HG03097 (cell line): Measurements from ENCODE around the gene RGL1.

Experiments
- ATAC-seq: cut with Tn5 transposase; IDR thresholded peaks from one replicate; pipeline ENCODE4 v1.9.1; 2021; ENCODE audit not compliant: unreplicated experiment, low FRiP score

RGL1 gene

GRCh38 chr1:183817576-183818288 is 12.8 kb downstream of the RGL1 start:
- no peak for ATAC-seq

DNA sequence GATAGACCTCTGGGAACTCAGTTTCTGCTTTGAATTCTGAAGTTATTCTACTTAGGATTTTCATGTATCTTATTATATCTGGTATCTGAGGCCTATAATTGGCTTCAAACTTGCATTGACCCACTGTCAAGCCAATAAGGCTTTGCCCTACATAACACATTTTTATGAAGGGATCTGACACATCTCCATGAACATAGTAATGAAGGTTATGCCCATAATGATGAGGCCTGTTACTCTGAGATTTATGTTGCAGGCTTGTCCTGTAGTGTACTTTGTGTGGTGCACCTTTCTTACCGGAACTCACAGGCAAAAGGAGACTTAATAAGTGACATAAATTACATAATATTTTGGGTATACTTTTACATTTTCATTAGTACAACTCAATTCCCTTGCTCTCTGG is 14.1 kb downstream of the RGL1 start:
- ATAC-seq = no peak

DNA sequence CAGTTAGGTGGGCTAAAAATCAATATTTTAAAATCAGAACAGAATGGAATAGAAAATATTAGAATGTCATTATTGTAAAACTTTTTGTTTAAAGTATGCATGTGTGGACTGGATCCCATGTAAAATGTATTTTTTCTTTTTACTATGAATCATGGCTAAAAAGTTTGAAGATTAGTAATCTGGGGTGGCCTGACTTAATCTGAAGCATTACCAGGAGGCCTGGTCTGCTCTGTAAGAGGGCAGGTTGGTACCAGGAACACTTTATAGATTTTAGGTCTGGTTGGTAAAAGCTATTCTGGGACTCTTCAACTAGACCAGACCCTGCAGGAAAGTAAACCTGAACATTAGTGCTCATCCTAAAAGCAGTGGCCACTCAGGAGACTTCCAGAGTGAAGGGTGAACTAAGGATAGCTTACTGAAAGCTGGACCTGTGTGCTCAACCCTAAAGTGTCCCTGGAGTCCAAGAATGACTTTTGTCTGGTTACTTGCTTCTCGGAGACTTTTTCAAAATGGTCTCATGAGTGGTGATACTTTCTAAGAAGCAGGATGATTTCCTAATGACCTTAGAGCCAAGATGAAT is 16.5 kb downstream of the RGL1 start:
- ATAC-seq = no peak

DNA sequence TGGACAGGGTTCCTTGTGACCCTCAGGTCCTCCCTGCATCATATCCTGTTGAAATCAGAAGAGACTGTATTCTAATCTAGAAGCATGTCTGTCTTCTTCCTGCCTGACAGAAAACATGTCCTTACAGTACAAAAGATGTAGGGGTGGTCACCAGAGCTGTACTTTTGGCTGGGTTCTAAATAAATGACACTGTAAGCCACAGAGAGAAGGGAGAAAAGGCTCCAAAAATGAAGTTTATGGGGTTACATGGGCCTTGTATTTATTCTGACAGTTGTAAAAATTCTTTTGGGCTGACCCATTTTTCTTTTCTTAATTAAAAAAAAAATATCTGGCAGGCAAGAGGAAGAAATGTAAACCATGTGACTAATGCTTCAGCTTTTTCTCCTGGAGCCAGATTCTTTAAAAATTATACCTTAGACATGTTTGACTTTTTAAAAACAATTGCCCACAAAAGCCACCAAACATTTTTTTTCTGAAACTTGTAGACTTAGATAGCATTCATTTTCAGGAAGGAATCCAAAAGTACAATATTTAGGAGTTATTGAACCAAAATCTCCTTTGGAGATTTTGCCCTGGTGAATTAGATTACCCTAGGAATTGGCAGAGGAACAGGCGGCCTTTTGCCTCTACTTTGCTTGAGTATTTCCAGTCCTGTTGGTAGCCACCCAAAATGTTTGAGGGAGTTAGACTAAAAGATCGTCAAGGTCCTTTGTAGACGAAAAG is 17.1 kb downstream of the RGL1 start:
- ATAC-seq = no peak

DNA sequence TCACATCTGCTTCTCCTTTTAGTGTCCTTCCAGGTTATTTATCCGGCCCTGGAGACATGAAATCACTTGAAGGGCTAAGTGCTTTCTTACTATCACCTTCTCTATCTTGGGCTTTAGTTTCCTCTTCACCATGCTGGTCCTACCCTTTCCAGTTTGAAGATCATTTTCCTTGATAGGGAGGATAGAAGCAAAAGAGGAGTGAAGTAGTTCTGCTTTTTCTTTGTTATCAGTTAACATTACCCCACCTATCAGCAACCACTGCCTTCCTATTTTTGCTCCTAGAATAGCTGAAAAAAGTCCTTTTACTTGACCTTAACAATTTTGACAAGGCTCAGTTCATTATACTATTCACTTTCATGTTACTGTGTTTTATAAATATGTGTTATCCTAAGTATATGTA is 19.4 kb downstream of the RGL1 start:
- no peak for ATAC-seq

DNA sequence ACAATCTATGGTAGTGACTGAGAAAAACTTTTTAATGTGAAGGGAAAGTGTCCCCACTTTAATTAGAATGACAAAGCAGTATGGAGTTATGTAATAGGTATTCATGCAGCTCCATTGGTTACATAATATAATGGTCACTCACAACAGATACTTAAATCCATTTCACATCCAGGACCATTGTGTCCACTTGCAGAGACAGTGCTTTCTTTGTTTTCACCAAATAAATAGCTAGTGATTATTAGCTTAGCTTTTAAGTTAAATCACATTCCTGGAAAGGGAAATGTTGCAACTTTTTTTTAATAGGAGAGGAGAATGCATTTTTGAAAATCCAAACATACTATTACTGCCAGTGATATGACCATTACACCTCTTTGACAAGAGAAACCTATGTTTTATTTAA is 22.9 kb downstream of the RGL1 start:
- no peak for ATAC-seq

DNA sequence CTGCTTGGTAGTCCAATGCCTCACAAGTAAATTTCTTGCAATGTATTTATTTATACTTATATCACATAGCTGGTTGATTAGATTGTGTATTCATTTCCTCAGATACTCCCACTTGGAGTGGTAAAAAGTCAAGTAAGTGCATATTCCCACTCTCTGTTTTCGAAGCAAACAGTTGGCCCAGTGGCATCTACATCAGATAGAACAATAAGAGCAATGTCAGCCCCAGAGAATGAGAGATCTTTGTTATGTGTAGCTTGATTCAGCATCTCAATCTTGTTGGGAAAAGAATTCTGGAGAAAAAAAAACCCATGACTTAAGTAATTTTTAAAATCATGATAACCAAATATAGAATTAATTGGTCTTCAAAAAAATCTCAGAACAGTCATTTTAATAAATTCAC is 25.5 kb downstream of the RGL1 start:
- no peak for ATAC-seq

DNA sequence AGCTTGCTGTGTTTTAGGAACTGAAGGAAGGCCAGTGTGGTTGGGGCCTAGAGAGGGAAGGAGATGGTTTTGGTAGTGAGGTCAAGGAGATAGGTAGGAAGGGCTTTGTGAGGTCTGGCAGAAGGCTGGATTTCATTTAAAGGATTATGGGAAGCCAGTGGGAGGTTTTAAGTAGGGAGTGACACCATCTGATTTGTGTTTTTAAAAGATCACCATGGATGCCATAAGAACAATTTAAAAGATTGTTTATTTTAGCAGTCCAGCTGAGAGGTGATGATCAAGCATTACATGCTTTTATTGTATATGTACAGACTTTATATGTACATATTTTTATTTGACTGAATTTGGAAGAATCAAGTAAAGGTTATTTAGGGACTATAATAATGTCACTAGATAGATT is 26.4 kb downstream of the RGL1 start:
- ATAC-seq = no peak

DNA sequence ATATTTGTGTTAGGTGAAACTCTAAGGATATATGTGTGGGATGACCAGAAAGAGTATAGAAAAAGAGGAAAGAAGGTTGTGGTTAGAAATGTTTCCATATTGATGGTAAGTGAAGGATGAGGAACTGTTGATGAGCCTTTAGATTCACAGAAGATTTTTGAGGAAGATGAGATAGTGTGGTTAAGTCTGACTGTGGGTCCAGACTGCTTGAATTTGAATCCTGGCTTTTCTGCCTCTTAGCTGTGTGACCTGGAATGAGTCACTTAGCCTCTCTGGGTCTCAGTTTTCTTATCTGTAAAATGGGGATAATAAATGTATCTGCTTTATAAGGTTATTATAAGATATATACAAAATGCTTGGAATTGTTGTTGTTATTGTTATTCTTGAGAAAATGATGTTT is 27.5 kb downstream of the RGL1 start:
- ATAC-seq = no peak

DNA sequence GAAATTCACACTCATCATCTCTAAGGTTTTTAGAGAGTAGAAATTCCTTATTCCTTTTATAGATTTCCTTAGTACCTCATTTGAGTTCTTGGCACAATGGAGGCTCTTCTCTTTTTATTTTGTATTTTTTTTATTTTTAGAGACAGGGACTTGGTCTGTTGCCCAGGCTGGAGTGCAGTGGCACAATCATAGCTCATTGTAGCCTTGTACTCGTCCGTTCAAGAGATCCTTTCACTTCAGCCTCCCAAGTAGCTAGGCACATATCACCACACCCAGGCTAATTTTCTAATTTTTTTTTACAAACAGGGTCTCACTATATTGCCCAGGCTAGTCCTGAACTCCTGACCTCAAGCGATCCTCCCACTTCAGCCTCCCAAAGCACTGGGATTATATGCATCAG is 29.6 kb downstream of the RGL1 start:
- no peak for ATAC-seq

DNA sequence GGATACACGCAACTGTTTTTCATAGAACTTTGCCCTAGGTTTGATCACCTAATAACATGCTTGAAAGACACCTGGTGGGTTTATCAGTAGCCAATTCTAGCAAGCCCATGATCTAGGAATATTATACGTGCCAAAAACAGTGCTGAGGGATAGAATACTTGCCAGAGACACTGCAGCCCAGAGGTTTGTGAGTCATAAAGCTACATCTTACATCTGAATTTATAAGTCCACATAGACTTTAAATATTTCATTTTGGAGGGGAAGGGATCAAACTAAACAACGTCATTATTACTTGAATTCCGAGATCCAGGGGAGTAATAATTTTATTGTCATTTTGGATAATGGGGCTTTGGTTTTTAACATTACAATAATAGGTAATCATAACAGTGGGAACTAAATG is 31.7 kb downstream of the RGL1 start:
- no peak for ATAC-seq

- no peak for ATAC-seq
Measured at GRCh38 chr1:183837062-183837461, 32.1 kb downstream of the RGL1 start.

DNA sequence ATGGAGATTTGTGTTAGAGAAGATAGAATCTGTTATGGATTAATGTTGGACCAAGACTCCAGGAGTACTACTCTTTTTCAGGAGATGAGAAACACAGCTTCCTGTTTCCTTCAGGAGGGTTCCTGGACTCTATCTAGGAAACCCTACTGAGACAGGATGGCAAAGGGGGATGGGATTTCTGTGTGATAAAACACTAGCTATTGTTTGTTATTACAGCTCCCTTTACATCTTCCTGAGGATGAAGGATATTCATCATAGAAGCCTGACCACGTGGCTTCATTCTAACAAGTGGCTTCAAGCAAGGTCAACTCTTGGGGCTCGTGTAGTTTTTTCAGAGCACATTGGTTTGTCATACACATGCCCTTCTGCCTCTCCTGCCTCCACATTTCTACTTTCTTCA is 33.3 kb downstream of the RGL1 start:
- no peak for ATAC-seq

GRCh38 chr1:183840140-183840539 is 35.2 kb downstream of the RGL1 start:
- ATAC-seq = no peak

DNA sequence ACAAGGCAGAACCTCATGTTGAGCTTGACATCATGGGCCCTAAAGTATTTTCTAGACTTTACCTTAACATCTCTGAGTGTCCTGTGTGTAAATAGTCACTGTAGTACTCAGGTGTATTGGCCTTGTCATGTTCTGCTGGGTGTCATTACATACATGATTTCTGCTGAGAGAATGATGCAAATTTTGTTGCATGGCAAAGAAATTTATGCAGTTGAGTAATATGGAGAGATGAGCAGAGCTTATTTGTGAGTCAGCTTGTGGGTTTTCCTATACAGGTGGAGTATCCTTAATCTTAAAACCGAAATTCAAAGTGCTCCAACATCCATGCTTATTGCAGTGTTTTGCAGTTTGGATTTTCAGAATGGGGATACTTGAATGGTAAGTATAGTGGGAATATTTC is 36.6 kb downstream of the RGL1 start:
- no peak for ATAC-seq

DNA sequence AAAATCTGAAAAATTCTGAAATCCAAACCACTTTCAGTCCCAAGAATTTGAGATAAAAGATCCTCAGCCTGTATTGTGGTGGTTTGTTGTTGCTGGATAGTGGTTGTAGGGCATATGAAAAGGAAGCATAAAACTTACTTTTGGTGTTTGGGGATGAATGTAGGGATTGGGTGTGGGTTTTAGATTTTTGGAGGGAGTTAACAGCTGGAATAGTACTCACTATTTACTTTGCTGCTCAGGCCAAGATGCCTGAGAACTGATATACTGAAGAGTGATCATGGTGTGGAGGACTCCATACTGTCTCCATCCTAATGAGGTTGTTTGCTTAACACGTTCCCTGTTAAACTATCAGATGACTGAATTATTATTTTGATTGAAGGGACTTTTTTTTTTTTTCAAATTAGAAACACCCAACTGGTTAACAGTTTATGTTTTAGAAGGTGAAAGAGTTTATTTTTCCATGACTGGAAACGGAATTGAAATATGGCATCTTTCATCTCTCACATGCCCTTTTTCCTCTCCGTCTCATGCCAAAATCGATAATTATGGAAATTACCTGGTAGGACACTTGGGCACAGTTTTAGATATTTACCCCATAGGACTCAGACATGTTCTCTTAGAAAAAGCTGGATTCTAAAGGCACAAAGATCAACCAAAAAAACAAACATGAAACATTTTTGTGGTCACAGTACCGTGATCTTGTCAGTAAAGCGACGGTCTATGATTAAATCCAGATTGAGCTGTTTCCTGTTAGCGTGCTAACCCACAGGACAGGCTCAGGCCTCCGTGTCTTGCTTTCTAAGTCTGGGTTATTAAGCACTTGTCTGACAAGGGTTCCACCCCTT is 37.3 kb downstream of the RGL1 start:
- peak; percentile 75 for ATAC-seq

- ATAC-seq = peak; percentile 39
Measured at GRCh38 chr1:183842795-183843144, 37.9 kb downstream of the RGL1 start.

- no peak for ATAC-seq
Measured at GRCh38 chr1:183844806-183845205, 39.9 kb downstream of the RGL1 start.

DNA sequence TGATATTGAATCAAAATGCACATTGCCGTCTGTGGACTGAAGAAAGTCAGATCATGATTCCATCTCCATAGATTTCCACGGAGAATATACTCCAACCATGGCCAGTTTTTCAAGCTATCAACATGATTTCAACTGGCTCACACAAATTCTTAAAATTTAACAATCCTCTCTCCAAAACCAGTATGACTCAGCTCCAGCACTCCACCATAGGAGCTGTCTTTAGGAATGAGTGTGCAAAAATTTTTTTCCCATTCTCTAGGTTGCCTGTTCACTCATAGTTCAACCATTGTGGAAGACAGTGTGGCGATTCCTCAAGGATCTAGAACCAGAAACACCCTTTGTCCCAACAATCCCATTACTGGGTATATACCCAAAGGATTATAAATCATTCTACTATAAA is 40.8 kb downstream of the RGL1 start:
- ATAC-seq = no peak

- ATAC-seq = no peak
Measured at GRCh38 chr1:183847641-183848040, 42.7 kb downstream of the RGL1 start.

DNA sequence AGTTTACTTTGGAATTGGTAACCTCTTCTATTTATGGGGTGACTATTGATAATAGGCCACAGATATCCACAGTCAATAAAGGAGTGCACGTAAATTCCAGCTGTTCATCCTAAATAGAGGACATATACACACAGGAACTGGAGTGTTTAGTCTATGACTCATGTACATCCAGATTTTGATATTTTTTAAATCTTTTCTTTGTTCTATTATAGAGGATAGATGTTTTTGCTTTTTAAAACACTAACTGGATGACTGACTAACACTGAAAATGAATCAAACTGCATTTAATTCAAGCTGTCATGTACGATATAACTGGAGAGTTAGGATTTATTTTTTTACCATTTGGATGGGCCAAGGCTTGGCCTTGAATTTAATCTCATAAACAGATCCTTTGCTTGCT is 45.9 kb downstream of the RGL1 start:
- no peak for ATAC-seq
